Frontal cortex (tissue), 4 donors: ENCODE results near the gene OMG. TPM values are rescaled to one million over a fixed set of nuclear protein-coding genes. Genes with fewer than 3 reads are reported as not detected.
"Not testable (repeated sequence)": the region's sequence is repeated elsewhere in the genome, so short reads cannot be mapped to it uniquely, and the experiment has no call there.

Source experiments
- DNase-seq, 2 donors: peaks; one replicate each; pipeline ENCODE4 v3.0.0; 2012; ENCODE audit warnings: low spot score in 2 of 2
- FAIRE-seq: peaks from 2 replicates; lab custom pipeline; 2012; peaks lifted over from hg19 to GRCh38; lab: Jason Lieb, UNC
- total RNA-seq: library from RNA; depleted of rRNA; stranded (reverse); fragments of >200 nt; gene quantifications from one replicate; pipeline ENCODE4 v1.2.3, GENCODE V29; 2014
- donor health status: control.
- donor health status: control.
- donor health status: control.

Gene OMG
- total RNA-seq, 1 donor from 2014 or later = 6.1 TPM

GRCh38 chr17:31269578-31269983 is 27.5 kb downstream of the OMG start:
- FAIRE-seq (no peak), DNase-seq (no peak)

GRCh38 chr17:31269036-31269577 is 27.9 kb downstream of the OMG start:
- no peak for FAIRE-seq

GRCh38 chr17:31266042-31266441 is 31.0 kb downstream of the OMG start:
- FAIRE-seq (no peak), DNase-seq (no peak)

More at GRCh38 chr17:31269036-31269577, 27.9 kb downstream of the OMG start:
- no peak for DNase-seq

DNA sequence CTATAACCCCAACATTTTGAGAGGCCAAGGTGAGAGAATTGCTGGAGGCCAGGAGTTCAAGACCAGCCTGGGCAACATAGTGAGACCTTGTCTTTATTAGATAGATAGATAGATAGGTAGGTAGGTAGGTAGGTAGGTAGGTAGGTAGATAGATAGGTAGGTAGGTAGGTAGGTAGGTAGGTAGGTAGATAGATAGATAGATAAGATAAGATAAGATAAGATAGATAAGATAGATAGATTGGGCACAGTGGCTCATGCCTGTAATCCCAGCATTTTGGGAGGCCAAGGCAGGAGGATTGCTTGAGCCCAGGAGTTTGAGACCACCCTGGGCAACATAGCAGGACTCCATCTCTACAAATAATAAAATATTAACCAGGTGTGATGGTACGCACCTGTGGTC is 34.1 kb downstream of the OMG start:
- FAIRE-seq = not testable (repeated sequence)

DNA sequence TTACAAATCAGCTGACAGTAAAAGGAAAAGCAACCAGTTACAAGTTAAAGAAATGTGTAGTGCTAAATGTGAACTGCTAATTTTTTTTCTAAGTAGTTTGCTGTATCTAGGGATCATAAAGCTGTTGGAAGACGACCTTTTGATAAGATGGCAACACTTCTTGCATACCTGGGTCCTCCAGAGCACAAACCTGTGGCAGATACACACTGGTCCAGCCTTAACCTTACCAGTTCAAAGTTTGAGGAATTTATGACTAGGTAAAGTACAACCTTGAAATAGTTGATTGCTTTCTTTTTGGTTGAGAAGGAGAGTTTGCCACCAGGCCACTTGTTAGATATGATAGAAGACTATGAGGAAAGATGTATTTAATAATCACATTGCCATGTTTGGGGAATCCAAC is 35.4 kb downstream of the OMG start:
- FAIRE-seq (no peak), DNase-seq (no peak)

More for the DNA sequence above, 34.1 kb downstream of the OMG start:
- not testable (repeated sequence) for DNase-seq

GRCh38 chr17:31260151-31260550 is 36.9 kb downstream of the OMG start:
- DNase-seq = no peak
- FAIRE-seq = no peak

DNA sequence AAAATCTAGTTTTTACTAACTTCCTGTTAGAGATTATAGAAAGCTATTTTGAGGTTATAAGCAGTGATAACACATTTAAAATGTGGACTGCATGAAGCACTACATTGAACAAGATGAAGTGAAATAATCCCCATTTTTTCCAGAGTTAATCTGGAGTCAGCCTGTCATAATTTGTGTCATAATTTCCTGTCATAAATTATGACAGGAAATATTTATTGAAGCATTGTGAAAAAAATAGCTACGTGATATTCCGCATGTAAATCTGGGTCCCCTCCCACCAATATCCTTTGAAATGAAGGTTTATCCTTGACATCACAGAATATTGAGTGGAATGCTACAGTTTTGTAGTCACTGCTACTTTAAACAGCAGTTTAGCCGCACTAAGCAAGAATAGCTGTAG is 40.1 kb downstream of the OMG start:
- FAIRE-seq = no peak
- DNase-seq = no peak

DNA sequence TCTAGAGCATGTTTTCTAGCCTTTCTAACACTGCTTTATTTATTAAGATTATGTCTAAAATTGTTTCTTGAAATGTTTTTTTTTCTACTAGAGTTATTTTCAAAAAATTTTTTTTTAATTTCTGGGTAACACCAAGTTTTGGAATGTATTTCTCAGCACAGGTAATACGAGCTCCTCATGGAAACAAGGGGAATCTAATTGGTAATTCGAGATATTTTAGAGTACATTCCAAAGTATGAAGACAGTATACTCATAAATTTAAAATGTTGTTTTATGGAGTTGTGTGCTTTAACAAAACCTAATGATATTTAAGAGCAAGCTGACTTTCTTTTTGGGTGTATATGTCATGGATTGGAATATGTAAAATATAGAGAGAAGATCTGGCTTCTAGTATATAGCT is 42.4 kb downstream of the OMG start:
- FAIRE-seq (no peak), DNase-seq (no peak)

DNA sequence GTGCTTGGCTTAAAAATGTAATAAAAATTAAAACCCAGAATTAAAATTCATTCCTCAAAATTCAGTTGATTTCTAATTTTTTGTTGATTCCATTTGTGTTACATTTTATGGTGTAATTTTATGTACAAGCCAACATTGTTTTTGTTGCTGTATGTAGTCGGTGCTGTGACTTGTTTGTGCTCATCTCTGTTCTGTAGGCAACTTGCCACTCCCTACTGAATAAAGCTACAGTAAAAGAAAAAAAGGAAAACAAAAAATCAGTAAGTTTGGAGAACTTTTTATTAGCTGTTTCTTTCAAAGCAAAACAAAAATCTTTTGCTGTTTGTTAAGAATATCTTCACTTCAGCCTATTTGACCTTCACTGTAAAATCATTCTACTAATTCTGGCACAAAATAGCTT is 44.3 kb downstream of the OMG start:
- no peak for FAIRE-seq
- DNase-seq = no peak

- FAIRE-seq (no peak), DNase-seq (no peak)
Measured at GRCh38 chr17:31251970-31252328, 45.1 kb downstream of the OMG start.

- no peak for FAIRE-seq
- no peak for DNase-seq
Measured at GRCh38 chr17:31251105-31251969, 45.7 kb downstream of the OMG start.

DNA sequence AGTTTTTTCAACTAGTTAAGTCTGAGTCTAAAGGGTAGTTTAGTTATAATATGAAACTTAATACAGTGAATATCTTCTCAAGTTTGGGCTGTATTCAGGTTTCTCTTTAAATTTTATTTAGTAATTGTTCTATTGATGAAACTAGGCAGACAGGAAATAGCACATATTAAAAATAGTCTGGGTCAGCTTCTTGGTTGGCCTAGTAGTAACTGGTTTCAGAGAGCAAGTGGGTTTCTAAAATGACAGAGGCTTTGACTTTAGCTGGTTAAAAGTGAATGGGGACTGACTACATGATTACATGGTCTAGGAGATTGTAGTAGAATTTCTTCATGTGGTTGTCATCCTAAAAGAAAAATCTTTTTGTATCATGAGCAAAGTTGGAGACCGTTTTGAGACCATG is 46.8 kb downstream of the OMG start:
- DNase-seq = no peak
- FAIRE-seq = no peak

DNA sequence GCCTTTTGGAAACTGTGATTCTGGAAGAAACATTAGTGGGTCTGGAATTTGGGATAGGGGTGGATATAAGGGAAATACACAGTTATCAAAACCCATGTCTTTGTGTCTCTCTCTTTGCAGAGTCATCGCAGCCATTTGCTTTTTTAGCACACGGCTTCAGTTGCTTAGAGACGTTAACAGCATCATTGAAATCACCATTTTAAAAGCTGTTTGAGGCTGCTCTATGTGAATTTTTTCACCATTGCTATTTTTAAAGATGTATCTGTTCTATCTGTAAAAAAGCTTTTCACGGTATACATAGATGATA is 47.3 kb downstream of the OMG start:
- no peak for DNase-seq

GRCh38 chr17:31248986-31249834 is 47.8 kb downstream of the OMG start:
- no peak for DNase-seq
- FAIRE-seq = no peak

More for the DNA sequence above, 47.3 kb downstream of the OMG start:
- FAIRE-seq = no peak

Other genes starting within 250 kb of the OMG start
- 96.6 TPM for gene NF1, start 202.3 kb downstream of the OMG start, total RNA-seq
- not detected for gene EVI2B, start 16.8 kb upstream of the OMG start, total RNA-seq
- 2.4 TPM for gene EVI2A, start 24.4 kb upstream of the OMG start, total RNA-seq
- gene RAB11FIP4, start 94.4 kb upstream of the OMG start, total RNA-seq = 48.1 TPM